COLO829 (cell line): ENCODE measurements around the gene ALB.

Experiments
- DNase-seq: peaks from one replicate; pipeline ENCODE4 v3.0.0; 2012; ENCODE audit warnings: low spot score

Gene ALB

DNA sequence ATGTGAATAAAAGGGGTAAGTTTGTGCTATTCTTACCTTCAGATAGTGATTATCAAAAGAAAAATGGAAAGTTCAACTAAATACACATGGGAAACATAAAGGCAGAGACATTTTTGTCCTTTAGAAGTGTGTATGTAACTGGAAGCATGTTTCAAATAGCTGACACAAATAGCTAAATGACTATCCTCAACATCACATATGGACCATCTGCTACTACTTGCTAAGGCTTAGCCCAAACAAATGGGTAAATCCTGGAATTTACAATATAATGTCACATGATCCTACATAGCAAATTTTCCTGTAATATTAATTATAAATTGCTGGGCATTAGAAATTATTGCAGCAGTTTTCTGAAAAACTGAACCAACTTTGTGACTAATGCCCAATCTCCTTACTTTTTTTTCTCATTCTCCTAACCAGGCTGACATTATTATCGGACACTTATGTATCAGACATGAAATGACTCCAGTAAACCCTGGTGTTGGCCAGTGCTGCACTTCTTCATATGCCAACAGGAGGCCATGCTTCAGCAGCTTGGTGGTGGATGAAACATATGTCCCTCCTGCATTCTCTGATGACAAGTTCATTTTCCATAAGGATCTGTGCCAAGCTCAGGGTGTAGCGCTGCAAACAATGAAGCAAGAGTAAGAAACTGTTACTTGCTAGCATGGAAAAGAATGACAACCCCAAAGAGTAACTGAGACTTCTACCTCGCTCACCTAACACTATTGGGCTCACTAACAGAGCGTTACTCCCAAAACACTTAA, 48.1 kb downstream of the ALB start:
- DNase-seq = no peak

GRCh38 chr4:73452953-73453700, 49.0 kb downstream of the ALB start:
- no peak for DNase-seq

- no peak for DNase-seq
Observed at GRCh38 chr4:73453701-73454005, 49.6 kb downstream of the ALB start.

- DNase-seq = no peak
Observed at GRCh38 chr4:73454920-73455319, 50.8 kb downstream of the ALB start.

DNA sequence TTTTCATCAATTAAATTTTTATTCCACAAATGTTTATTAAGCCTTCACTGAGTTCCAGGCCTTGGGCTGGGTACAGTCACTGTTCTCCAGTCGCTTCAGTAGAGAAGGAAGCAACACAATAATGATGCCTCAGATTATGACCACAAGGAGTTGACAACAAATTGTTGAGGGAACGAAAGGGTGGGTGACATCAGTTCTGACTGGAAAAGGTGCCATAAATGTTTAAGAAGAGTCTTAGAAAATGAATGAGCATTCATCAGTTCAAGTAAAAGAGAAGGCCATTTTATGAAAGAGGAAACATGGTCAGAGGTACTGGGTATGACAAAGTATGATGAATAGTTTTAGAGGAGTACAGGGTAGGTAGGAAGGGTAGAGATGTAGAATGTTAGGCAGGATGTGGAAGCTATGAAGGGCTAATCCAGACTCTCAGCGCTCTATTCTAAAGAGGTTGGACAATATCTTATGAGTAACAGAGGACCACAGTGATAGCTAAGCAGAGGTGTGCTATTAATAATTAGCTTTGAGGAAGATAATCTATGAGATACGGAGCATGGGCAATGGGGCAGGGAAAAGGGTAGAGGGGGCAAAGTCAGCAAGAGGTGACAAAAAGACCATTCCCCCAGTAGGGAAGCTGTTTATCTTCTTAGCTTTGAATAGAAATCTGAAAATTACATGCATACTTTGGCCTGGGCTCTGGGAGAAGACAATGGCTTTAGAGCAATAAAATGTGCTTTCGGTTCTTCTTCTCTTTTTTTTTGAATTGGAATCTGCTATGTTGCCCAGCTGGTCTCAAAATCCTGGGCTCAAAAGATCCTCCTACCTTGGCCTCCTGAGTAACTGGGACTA, 52.3 kb downstream of the ALB start:
- DNase-seq = no peak

- no peak for DNase-seq
Observed at GRCh38 chr4:73458184-73459047, 54.3 kb downstream of the ALB start.

DNA sequence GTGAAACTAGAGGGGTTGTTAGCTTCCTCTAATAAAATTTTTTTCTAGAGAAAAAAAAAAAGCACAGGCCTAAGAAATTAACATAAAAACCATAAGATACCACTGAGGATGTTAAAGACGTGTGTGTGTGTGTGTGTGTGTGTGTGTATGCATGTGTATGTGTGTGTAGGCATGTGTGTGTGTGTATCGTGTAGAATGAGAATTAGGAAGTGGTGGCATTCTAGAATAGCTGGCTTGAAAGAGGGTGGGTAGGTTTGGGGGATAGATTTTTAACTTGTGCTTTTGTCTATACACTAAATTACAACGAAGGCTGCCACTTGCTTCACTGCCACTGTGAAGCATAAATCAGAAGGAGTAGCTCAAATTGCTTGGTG, 54.9 kb downstream of the ALB start:
- DNase-seq = no peak

- no peak for DNase-seq
Observed at GRCh38 chr4:73460913-73461522, 56.9 kb downstream of the ALB start.

GRCh38 chr4:73468170-73468569, 64.1 kb downstream of the ALB start:
- DNase-seq = no peak

- no peak for DNase-seq
Observed at GRCh38 chr4:73470728-73471127, 66.6 kb downstream of the ALB start.
